HL-60 (cell line): ENCODE results near the gene MTSS2.

ENCODE experiments used
- DNase-seq, 2 experiments: peaks; one replicate each; pipeline ENCODE4 v3.0.0-alpha.2; 2010 to 2020; ENCODE audit warnings: low read depth in 1 of 2, low spot score in 1 of 2
- H3K27ac ChIP-seq: fragments of 250-450 bp; sonication (Bioruptor Pico); replicated peaks from 2 replicates; pipeline ENCODE4 v1.5.1; 2020; ENCODE audit warnings: mild to moderate bottlenecking, moderate library complexity
- H3K27me3 ChIP-seq: fragments of 250-450 bp; sonication (Bioruptor Pico); 2 replicates; pipeline ENCODE4 v1.5.1; 2021; ENCODE audit warnings: mild to moderate bottlenecking, moderate library complexity; ENCODE audit not compliant: insufficient read depth, poor library complexity, severe bottlenecking
- H3K4me3 ChIP-seq: replicated peaks from 2 replicates; pipeline ENCODE4 v1.5.1; 2011; ENCODE audit warnings: mild to moderate bottlenecking, control low read depth, low read length; ENCODE audit not compliant: insufficient read depth
- CTCF ChIP-seq: IDR thresholded peaks from one replicate; pipeline ENCODE4 v1.5.1; 2011; ENCODE audit warnings: low read length, control low read depth, inconsistent platforms; ENCODE audit not compliant: insufficient read depth
- GABPA ChIP-seq: IDR thresholded peaks from 2 replicates; pipeline ENCODE4 v1.6.1; 2012; ENCODE audit warnings: low read depth
- POLR2AphosphoS5 ChIP-seq: IDR thresholded peaks from 2 replicates; pipeline ENCODE4 v1.6.1; 2012; ENCODE audit warnings: low read depth
- REST ChIP-seq: IDR thresholded peaks from 2 replicates; pipeline ENCODE4 v1.6.1; 2012; ENCODE audit warnings: low read depth; ENCODE audit not compliant: insufficient replicate concordance
- SPI1 ChIP-seq: IDR thresholded peaks from 2 replicates; pipeline ENCODE4 v1.6.1; 2012; ENCODE audit warnings: low read depth, mild to moderate bottlenecking, borderline replicate concordance

MTSS2 gene

GRCh38 chr16:70699696-70700095 lies 13.8 kb upstream of the MTSS2 start:
- DNase-seq = peak in 1 of 2 experiments; percentile 36
- Histone ChIP-seq H3K27ac (peak overlapping the region; percentile 95), H3K27me3 (no peaks in the 10 kb centered on the region), H3K4me3 (no peak overlapping the region)
- TF ChIP-seq REST (no peak), CTCF (no peak)

- TF ChIP-seq POLR2AphosphoS5 (no peak), REST (no peak)
- no peaks in the 10 kb centered on the region for H3K27me3 ChIP-seq
- DNase-seq = no peak
- H3K27ac ChIP-seq = peak overlapping the region; percentile 95
- H3K4me3 ChIP-seq = no peak overlapping the region
Observed at GRCh38 chr16:70698901-70699300, 13.0 kb upstream of the MTSS2 start.

GRCh38 chr16:70697594-70698170 lies 11.8 kb upstream of the MTSS2 start:
- TF ChIP-seq GABPA (no peak), SPI1 (no peak), REST (no peak), CTCF (no peak), POLR2AphosphoS5 (no peak)
- H3K4me3 ChIP-seq = no peak overlapping the region
- H3K27me3 ChIP-seq = no peaks in the 10 kb centered on the region
- H3K27ac ChIP-seq = peak overlapping the region; percentile 95
- DNase-seq = no peak
